ENCODE measurements around the gene JOSD1.

The JOSD1 gene

GRCh38 chr22:38699784-38700183 lies 959 bp downstream of the JOSD1 start:
- peak overlapping the region; percentile 67 for H3K4me3 ChIP-seq (ENCODE audit: low read length)
- TF ChIP-seq CTCF (conservative IDR thresholded peaks at IDR 0.05; ENCODE audit: low read depth, low read length): no peak
- DNase-seq (ENCODE audit: low read depth): no peak

GRCh38 chr22:38699143-38699542 lies 1.6 kb downstream of the JOSD1 start:
- peak overlapping the region; percentile 67 for H3K4me3 ChIP-seq (ENCODE audit: low read length)
- no peak for DNase-seq (ENCODE audit: low read depth)
- no peak for TF ChIP-seq CTCF (conservative IDR thresholded peaks at IDR 0.05; ENCODE audit: low read depth, low read length)

- peak overlapping the region; percentile 67 for H3K4me3 ChIP-seq (ENCODE audit: low read length)
- DNase-seq (ENCODE audit: low read depth): no peak
- TF ChIP-seq CTCF (conservative IDR thresholded peaks at IDR 0.05; ENCODE audit: low read depth, low read length): no peak
Measured at GRCh38 chr22:38698407-38699094, 2.2 kb downstream of the JOSD1 start.

- H3K4me3 ChIP-seq (ENCODE audit: low read length): peak overlapping the region; percentile 67
- TF ChIP-seq CTCF (conservative IDR thresholded peaks at IDR 0.05; ENCODE audit: low read depth, low read length): no peak
- DNase-seq (ENCODE audit: low read depth): no peak
Measured at GRCh38 chr22:38697425-38698089, 3.2 kb downstream of the JOSD1 start.

- TF ChIP-seq CTCF (conservative IDR thresholded peaks at IDR 0.05; ENCODE audit: low read depth, low read length): no peak
- H3K4me3 ChIP-seq (ENCODE audit: low read length): peak overlapping the region; percentile 67
Measured at GRCh38 chr22:38696606-38697424, 3.9 kb downstream of the JOSD1 start.

GRCh38 chr22:38694940-38695339 lies 5.8 kb downstream of the JOSD1 start:
- DNase-seq (ENCODE audit: low read depth): no peak
- H3K4me3 ChIP-seq (ENCODE audit: low read length): no peak overlapping the region
- no peak for TF ChIP-seq CTCF (conservative IDR thresholded peaks at IDR 0.05; ENCODE audit: low read depth, low read length)

More at GRCh38 chr22:38696606-38697424, 3.9 kb downstream of the JOSD1 start:
- no peak for DNase-seq (ENCODE audit: low read depth)
